DMS 273 (cell line): ENCODE data around the gene AFF2.
"Not testable (repeated sequence)": the region's sequence is repeated elsewhere in the genome, so short reads cannot be mapped to it uniquely, and the experiment has no call there.

Experiments
- DNase-seq: peaks from one replicate; lab custom pipeline; 2025; ENCODE audit not compliant: unreplicated experiment; lab: John Stamatoyannopoulos, UW

Gene AFF2

DNA sequence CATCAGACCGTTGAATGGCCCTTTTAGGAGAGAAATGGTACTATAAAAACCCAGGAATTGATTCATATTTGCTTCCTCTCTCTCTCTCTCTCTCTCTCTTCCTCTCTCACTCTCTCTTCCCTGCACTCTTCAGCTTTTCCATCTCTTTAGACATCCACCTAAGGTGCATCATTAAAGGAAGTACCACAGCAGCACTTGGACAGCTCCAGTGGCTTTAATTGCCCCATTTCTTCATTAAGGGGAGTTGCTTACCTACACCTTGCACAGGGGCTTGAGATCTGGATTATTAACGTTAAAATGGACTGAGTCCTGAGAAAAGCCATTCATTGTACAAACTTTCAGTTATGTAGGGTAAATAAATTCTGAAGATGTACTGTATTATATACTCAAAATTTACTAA, 323.6 kb downstream of the AFF2 start:
- DNase-seq = no peak

- no peak for DNase-seq
Observed at GRCh38 chrX:148825696-148826095, 325.3 kb downstream of the AFF2 start.

GRCh38 chrX:148836741-148837140, 336.3 kb downstream of the AFF2 start:
- no peak for DNase-seq

DNA sequence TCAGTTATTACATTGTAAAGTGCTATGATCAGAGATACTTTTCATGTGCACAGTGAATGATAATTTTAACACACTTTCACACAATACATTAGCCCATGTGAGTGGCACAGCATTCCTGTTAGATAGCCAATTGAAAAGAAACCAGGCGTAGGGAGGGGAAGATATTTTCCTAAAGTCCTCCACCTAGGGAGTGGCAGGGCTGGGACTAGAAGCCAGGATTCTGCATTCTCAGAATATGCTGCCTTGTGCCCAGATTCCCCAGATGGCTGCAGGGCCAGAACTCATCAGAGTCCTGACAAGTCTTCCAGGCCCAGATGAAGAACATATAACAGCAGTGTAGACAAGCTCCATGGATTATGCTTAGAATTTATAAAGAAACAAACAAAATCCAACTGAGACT, 350.2 kb downstream of the AFF2 start:
- no peak for DNase-seq

DNA sequence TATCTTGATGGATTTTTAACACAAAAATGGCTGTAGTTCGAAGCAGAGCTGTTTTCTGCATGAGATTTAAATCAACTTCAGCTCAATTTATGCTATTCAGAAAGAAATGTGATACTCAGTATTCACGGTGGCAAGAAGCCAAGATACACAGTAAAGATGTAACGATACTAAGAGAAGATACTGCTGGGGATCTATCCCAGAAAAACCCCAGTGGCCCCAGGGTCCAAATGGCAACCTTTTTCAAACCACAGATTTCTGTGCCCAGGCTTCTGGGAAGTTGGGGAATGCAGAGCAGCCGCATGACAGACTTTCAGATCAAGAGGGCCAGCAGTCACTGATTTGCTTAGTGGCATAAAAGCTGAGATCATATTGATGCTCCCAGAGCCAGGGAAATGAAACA, 353.9 kb downstream of the AFF2 start:
- peak; percentile 39 for DNase-seq

DNA sequence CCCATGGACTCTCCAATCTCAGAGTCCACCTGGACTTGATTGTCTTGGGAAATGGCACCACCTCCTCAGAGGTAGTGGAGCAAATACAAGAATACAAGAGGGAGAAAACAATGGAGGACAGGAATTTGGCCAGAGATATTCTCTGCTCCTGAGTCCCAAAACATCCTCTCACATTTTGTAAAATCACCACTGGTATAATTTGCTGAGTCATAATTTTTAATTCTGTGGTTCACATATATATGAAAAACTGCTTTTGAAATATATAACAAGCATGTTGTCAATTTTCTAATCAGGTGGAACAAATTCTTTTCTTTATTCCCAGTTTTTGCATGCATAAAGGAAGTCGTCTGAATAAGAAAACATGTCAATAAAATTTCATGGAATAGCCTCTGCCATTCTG, 356.1 kb downstream of the AFF2 start:
- DNase-seq = no peak

GRCh38 chrX:148865277-148866210, 365.1 kb downstream of the AFF2 start:
- peak; percentile 19 for DNase-seq

GRCh38 chrX:148867596-148867995, 367.2 kb downstream of the AFF2 start:
- DNase-seq = no peak

- no peak for DNase-seq
Observed at GRCh38 chrX:148871422-148872160, 371.2 kb downstream of the AFF2 start.

DNA sequence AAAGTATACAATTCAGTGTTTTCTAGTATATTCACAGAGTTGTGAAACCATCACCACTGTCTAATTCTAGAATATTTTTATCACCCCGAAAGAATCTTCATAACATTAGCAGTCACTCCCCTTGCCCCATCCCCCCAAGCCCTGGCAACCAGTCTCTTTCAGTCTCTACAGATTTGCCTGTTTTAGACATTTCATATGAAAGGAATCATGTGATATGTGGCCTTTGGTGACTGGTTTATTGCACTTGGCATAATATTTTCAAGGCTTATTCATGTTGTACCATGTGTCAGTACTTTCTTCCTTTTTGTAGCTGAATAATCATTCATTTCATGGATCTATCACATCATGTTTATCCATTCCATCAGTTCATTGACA, 371.7 kb downstream of the AFF2 start:
- no peak for DNase-seq

- no peak for DNase-seq
Observed at GRCh38 chrX:148872881-148873280, 372.5 kb downstream of the AFF2 start.

DNA sequence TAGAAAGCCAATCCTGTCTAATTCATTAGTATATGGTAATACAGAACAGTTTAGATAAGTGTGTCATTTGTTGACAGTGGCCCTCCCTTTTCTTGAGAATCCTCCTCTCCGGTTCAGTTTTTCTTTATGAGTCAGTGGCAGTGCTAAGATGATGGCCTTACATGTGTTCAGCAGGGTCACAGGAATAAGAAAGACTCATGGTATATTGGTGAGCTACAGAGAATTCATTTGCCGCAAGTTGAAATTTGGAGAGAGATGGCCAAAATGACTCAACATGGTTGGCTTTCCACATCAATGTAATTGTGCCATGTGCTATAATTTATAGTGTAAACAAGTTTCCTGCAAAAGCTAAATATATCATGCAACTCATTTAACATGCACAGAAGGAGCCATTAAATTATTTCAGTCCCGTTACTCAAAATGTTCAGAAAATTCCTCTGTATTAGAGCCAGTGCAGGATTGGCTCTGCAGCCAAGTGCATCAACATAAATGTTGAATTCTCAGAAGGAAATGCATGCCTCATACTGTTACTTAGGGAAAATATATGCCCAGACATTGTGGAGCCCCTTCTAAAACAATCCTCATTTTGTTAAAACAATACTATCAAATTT, 374.3 kb downstream of the AFF2 start:
- no peak for DNase-seq

- DNase-seq = no peak
Observed at GRCh38 chrX:148878371-148878770, 378.0 kb downstream of the AFF2 start.

- DNase-seq = no peak
Observed at GRCh38 chrX:148885203-148885602, 384.8 kb downstream of the AFF2 start.

DNA sequence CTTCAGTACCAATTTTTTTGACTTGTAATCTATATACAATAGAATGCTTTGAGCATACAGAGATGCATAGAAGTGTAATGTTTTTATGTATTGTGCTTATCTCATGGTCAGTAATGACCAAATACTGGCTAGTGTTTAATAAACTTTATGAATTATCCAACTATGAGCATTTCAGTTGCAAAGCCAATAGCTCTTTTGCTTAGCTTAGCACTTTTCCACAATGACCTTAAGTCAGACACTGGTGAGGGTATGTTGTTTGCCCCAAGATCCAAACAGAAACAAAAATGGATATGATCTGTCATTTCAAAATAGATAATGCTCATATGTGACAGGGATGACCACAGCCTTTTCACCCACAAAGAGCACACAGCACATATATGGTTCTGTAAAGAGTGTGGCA, 393.0 kb downstream of the AFF2 start:
- no peak for DNase-seq

GRCh38 chrX:148902581-148902980, 402.2 kb downstream of the AFF2 start:
- no peak for DNase-seq

DNA sequence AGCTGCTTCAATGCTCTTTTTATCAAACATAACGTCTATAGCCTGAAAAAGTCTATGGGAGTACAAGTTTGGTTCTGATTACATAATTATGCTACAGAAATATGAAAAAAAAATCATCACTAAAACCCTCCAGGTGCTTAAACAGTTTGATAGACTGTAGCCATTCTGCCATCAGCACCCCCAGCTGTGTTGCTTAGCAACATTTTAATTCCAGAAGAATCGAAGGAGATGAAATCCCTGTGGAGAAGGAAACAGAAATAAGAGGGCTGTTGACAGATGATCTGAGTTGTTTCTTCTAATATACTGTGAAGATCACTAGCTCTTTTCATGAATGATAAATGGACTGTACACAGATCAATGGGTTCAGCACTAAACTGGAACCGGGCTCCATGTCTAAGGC, 402.8 kb downstream of the AFF2 start:
- no peak for DNase-seq

GRCh38 chrX:148904421-148905111, 404.1 kb downstream of the AFF2 start:
- no peak for DNase-seq

- no peak for DNase-seq
Observed at GRCh38 chrX:148905400-148905799, 405.0 kb downstream of the AFF2 start.

GRCh38 chrX:148906628-148907027, 406.2 kb downstream of the AFF2 start:
- DNase-seq = not testable (repeated sequence)

DNA sequence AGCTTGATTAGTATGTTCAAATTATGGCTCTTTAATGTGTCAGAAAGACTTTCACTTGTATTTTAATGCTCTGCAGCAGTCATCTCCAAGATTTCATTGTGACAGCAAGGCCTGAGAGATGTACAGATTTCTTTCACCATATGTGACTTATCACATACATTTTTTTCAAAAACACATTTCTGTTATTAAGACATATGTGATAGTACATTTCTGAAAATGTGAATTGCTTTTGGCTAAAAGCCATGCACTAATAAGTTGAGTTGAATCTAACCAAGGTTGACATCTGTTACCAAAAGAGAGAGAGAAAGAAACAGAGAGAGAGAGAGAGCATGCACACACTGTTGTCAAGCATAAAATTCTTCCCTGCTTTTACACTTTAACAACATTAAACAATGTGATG, 409.3 kb downstream of the AFF2 start:
- peak; percentile 35 for DNase-seq
